AG04450 (cell line): Measurements from ENCODE around the gene FAM20C. TPM values are rescaled to one million over a fixed set of nuclear protein-coding genes. Genes with fewer than 3 reads are reported as not detected.
A peak's percentile ranks its signal among the peaks of the same experiment; 100 is the strongest.

ENCODE experiments used
- CTCF ChIA-PET: fragments of 300-600, 350-600 bp; formaldehyde crosslinking; extraction: SDS; loops from one replicate; lab custom pipeline; 2022; ENCODE audit warnings: antibody characterized with exemption, inconsistent platforms; lab: Charles Lee
- POLR2A ChIA-PET: fragments of 350-600 bp; formaldehyde crosslinking; extraction: SDS; loops from one replicate; lab custom pipeline; 2021; ENCODE audit warnings: antibody characterized with exemption, inconsistent platforms; lab: Yijun Ruan, JAX
- DNase-seq: peaks from one replicate; pipeline ENCODE4 v3.0.0-alpha.2; 2011; ENCODE audit warnings: low read depth, low spot score
- H3K27ac ChIP-seq: one replicate; pipeline ENCODE4 v1.5.1; 2012; ENCODE audit warnings: low read depth, low read length, control low read depth
- H3K27me3 ChIP-seq: one replicate; pipeline ENCODE4 v1.6.0; 2012; ENCODE audit warnings: low read length; ENCODE audit not compliant: control insufficient read depth, insufficient read depth
- H3K4me3 ChIP-seq: 2 replicates; pipeline ENCODE4 v1.5.1; 2011; ENCODE audit warnings: mild to moderate bottlenecking, low read depth, low read length, control low read depth
- H3K9me3 ChIP-seq: 2 replicates; pipeline ENCODE4 v1.5.1; 2012; ENCODE audit warnings: low read length; ENCODE audit not compliant: control insufficient read depth, insufficient read depth
- polyA minus RNA-seq: library from RNA; depleted of rRNA, polyadenylated mRNA; stranded (reverse); fragments of >200 nt; gene quantifications from 2 replicates; pipeline ENCODE4 v1.2.3, GENCODE V29; 2011; rRNA and poly(A)+ RNA removed
- polyA plus RNA-seq: library from polyadenylated mRNA; depleted of rRNA; stranded (reverse); fragments of >200 nt; gene quantifications from 2 replicates; pipeline ENCODE4 v1.2.3, GENCODE V29; 2011; rRNA removed
- TF ChIP-seq, protein P1 (sequence below): IDR thresholded peaks from 2 replicates; pipeline ENCODE4 v1.5.1; 2011; ENCODE audit warnings: low read depth, low read length, control low read depth, inconsistent platforms

Gene FAM20C
- 34.5 and 44.6 TPM in 2 replicates for polyA plus RNA-seq
- polyA minus RNA-seq: 39.0 and 42.8 TPM in 2 replicates

DNA sequence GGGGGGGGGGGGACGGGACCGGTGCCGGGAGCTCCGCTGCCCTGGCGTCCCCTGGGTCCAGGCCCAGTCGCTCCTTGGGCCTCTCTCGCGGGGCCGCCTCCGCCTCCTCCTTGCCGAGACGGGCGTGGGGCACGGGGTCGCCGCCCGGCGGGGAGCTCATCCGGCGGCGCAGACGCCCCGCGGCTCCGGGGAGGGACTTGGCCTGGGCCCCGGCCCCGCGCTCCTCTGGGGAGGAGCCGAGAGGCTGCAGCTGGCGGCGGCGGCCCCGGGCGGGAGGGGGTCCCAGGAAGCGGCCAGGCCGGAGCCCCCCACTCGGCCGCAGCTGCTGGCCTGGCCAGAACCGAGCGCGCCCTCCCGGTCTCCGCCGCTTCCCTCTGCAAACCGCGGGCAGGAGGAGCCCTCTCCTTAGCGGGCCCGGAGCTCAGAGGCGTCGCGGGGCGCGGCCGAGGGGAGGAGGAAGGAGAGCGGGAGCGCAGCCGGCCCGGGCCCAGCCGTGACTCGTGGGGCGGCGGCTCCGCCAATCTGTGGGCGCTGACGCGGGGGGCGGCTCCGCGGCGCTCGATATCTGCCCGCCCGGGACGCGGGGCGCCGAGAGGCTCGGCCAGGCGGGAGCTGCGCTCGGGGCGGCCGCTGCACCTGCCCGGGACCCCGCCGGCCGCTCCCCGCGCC is at the start of gene FAM20C:
Gene FAM20C, plus strand, starts transcription at position 591 of the 669 bp plus-strand sequence. CDS start 629 bp downstream, outside the sequence.
- POLR2A ChIA-PET: interaction anchor here (0.6 to 2.4 kb wide), 18 partner anchors 10 to 473 kb away, joined by 3 to 19 read pairs (median 4); no protein-coding TSS in a partner anchor
- peak; percentile 55 for DNase-seq
- no peaks in the 10 kb centered on the region for H3K27me3 ChIP-seq
- TF ChIP-seq, protein P1, sequence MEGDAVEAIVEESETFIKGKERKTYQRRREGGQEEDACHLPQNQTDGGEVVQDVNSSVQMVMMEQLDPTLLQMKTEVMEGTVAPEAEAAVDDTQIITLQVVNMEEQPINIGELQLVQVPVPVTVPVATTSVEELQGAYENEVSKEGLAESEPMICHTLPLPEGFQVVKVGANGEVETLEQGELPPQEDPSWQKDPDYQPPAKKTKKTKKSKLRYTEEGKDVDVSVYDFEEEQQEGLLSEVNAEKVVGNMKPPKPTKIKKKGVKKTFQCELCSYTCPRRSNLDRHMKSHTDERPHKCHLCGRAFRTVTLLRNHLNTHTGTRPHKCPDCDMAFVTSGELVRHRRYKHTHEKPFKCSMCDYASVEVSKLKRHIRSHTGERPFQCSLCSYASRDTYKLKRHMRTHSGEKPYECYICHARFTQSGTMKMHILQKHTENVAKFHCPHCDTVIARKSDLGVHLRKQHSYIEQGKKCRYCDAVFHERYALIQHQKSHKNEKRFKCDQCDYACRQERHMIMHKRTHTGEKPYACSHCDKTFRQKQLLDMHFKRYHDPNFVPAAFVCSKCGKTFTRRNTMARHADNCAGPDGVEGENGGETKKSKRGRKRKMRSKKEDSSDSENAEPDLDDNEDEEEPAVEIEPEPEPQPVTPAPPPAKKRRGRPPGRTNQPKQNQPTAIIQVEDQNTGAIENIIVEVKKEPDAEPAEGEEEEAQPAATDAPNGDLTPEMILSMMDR: no peak
- H3K9me3 ChIP-seq: peaks cover 10% of the 10 kb centered on the region; the same call in 1 of the 2 replicates
- H3K4me3 ChIP-seq: peak within 1 kb of the TSS; percentile 89
- CTCF ChIA-PET: interaction anchor here (0.9 to 1.1 kb wide), 3 partner anchors 8 to 128 kb away, joined by 3 to 4 read pairs (median 3); no protein-coding TSS in a partner anchor
- H3K27ac ChIP-seq: peak within 1 kb of the TSS; percentile 83

DNA sequence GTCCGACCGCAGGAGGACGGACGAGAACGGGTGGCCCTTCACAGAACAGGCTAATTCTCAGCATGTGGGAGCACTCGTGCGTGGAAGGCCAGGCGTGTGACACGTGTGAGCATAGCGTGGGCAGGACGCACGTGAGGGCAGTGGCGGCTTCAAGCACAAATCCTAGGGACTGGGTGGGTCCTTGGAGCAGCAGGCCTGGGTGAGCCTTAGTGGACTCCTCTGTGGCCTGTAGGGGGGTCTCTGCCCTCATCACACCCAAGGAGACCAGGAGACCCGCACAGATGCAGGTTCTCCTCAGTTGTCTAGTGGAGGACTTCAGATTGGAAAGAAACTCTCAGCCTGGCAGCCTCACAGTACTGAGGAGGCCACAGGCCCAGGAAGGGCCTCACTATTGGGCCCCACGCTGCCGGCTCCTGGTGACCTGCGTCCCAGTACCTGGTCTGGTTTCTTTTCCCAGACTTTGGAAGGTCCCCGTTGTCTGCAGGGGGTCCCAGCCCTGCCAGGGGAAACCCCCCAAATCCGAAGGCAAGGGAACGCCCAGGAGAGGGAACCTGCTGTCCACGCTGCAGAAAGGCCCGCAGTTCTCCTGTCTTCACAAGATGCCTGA is 49.1 kb upstream of the FAM20C start:
- Histone ChIP-seq H3K27ac (no peak overlapping the region), H3K9me3 (no peaks in the 10 kb centered on the region; the same call in 1 of the 2 replicates), H3K27me3 (peaks cover 4% of the 10 kb centered on the region), H3K4me3 (no peak overlapping the region)
- POLR2A ChIA-PET: interaction anchor here (1.1 kb wide), 1 partner anchor 49 kb away, joined by 3 read pairs; no protein-coding TSS in a partner anchor
- DNase-seq: no peak
- TF ChIP-seq, protein P1: no peak
- CTCF ChIA-PET: no interaction called here

DNA sequence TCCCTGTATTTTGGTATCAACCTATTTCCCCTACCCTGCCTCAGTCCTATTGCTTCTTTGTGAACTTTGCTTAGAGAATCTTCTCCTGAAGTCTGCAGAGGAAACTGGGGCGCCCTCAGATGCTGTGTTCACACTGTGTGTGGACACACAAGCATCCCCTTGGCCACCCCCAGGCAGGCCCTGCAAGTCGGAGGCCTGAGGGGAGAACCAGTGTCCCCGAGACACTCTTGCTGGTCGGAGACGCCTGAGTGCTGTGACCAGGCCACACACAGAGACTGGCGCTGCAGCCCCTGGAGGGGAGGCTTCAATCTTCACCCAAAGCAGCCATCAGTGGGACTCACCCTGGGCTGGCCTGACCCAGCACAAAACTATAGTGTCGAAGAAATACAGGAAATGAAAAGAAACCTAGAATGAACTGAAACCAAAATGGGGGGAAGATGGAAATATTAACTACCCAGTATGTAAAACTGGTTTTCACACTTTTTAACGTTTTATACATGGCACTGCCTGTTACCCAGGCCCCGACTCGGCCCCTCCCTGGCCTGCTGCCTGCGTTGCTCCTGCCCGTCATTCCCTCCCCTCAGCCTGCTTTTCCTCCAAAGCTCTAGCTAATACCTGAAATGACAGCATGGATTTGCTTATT is 48.4 kb upstream of the FAM20C start:
- Histone ChIP-seq H3K27me3 (peaks cover 4% of the 10 kb centered on the region), H3K9me3 (no peaks in the 10 kb centered on the region; the same call in 1 of the 2 replicates), H3K27ac (no peak overlapping the region), H3K4me3 (no peak overlapping the region)
- CTCF ChIA-PET: no interaction called here
- POLR2A ChIA-PET: no interaction called here
- DNase-seq: no peak
- TF ChIP-seq, protein P1: no peak

DNA sequence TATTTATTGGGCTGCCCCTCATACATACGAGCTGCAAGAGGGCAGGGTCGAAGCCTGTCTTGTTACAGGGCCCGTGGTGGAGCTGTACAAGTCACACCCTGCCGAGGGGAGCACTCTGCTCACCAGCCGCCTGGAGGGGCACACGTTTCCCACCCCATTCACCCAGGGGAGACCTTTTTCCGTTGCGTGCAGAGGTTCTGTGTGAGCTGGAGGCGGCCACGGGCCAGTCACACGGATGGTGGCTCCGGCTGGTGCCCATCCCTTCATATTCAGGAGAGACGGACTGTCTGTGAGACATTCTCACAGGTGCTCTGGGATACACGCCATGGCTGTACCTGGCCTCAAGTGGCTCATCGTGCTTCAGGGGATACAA is 47.9 kb upstream of the FAM20C start:
- ChIA-PET POLR2A (no interaction called here), CTCF (no interaction called here)
- no peaks in the 10 kb centered on the region; the same call in 1 of the 2 replicates for H3K9me3 ChIP-seq
- H3K27ac ChIP-seq: no peak overlapping the region
- H3K4me3 ChIP-seq: no peak overlapping the region
- DNase-seq: no peak
- TF ChIP-seq, protein P1: no peak
- peaks cover 4% of the 10 kb centered on the region for H3K27me3 ChIP-seq
